Measurements from ENCODE around the gene MRNIP.
"Not testable (repeated sequence)": the region's sequence is repeated elsewhere in the genome, so short reads cannot be mapped to it uniquely, and the experiment has no call there.

The MRNIP gene

GRCh38 chr5:179872055-179872827, 13.6 kb upstream of the MRNIP start:
- ATAC-seq = no peak
- TF ChIP-seq ZFP3 (CRISPR knock-in tag; IDR thresholded peaks at IDR 0.05) (no peak), TCF4 (CRISPR knock-in tag; IDR thresholded peaks at IDR 0.05; ENCODE audit: borderline replicate concordance) (no peak), SNAI2 (CRISPR knock-in tag; IDR thresholded peaks at IDR 0.05) (no peak), ZNF565 (CRISPR knock-in tag; conservative IDR thresholded peaks at IDR 0.05; ENCODE audit: low read depth) (no peak), ZFP30 (CRISPR knock-in tag; IDR thresholded peaks at IDR 0.05) (no peak), ZNF70 (CRISPR knock-in tag; IDR thresholded peaks at IDR 0.05) (no peak), ISL1 (CRISPR knock-in tag; IDR thresholded peaks at IDR 0.05) (no peak), TOX (CRISPR knock-in tag; IDR thresholded peaks at IDR 0.05; ENCODE audit: borderline replicate concordance) (no peak), ZC3H10 (CRISPR knock-in tag; IDR thresholded peaks at IDR 0.05) (no peak), CREB5 (CRISPR knock-in tag; IDR thresholded peaks at IDR 0.05; ENCODE audit: low read depth) (no peak), CSDC2 (CRISPR knock-in tag; IDR thresholded peaks at IDR 0.05) (no peak), BACH2 (CRISPR knock-in tag; IDR thresholded peaks at IDR 0.05; ENCODE audit: borderline replicate concordance) (no peak), POU6F1 (CRISPR knock-in tag; IDR thresholded peaks at IDR 0.05; ENCODE audit: borderline replicate concordance, low read depth) (no peak)

- not testable (repeated sequence) for ATAC-seq
These were observed 12.9 kb upstream of the MRNIP start for GRCh38 chr5:179871533-179871932.

GRCh38 chr5:179870952-179871351, 12.3 kb upstream of the MRNIP start:
- no peak for TF ChIP-seq ZC3H10 (CRISPR knock-in tag; IDR thresholded peaks at IDR 0.05)
- no peak for TF ChIP-seq SNAI2 (CRISPR knock-in tag; IDR thresholded peaks at IDR 0.05)
- TF ChIP-seq ZFP30 (CRISPR knock-in tag; IDR thresholded peaks at IDR 0.05) = no peak
- TF ChIP-seq TCF4 (CRISPR knock-in tag; IDR thresholded peaks at IDR 0.05; ENCODE audit: borderline replicate concordance) = no peak
- TF ChIP-seq OSR1 (CRISPR knock-in tag; IDR thresholded peaks at IDR 0.05) = no peak
- no peak for TF ChIP-seq ESRRG (CRISPR knock-in tag; IDR thresholded peaks at IDR 0.05)
- TF ChIP-seq ZNF8 (CRISPR knock-in tag; IDR thresholded peaks at IDR 0.05) = no peak
- TF ChIP-seq BACH2 (CRISPR knock-in tag; IDR thresholded peaks at IDR 0.05; ENCODE audit: borderline replicate concordance) = no peak
- TF ChIP-seq ZNF70 (CRISPR knock-in tag; IDR thresholded peaks at IDR 0.05) = no peak
- TF ChIP-seq ISL1 (CRISPR knock-in tag; IDR thresholded peaks at IDR 0.05) = no peak
- no peak for TF ChIP-seq ZNF565 (CRISPR knock-in tag; conservative IDR thresholded peaks at IDR 0.05; ENCODE audit: low read depth)
- no peak for ATAC-seq

GRCh38 chr5:179870403-179870903, 11.8 kb upstream of the MRNIP start:
- peak; percentile 34 for ATAC-seq
- TF ChIP-seq ISL1 (CRISPR knock-in tag; IDR thresholded peaks at IDR 0.05) = no peak
- TF ChIP-seq ESRRG (CRISPR knock-in tag; IDR thresholded peaks at IDR 0.05) = no peak
- TF ChIP-seq ZFP30 (CRISPR knock-in tag; IDR thresholded peaks at IDR 0.05) = no peak
- no peak for TF ChIP-seq ZFP3 (CRISPR knock-in tag; IDR thresholded peaks at IDR 0.05)
- no peak for TF ChIP-seq TSHZ2 (CRISPR knock-in tag; IDR thresholded peaks at IDR 0.05)
- no peak for TF ChIP-seq ARNTL (CRISPR knock-in tag; IDR thresholded peaks at IDR 0.05; ENCODE audit: borderline replicate concordance, low read depth)
- no peak for TF ChIP-seq PPARA (CRISPR knock-in tag; IDR thresholded peaks at IDR 0.05; ENCODE audit: borderline replicate concordance)
- no peak for TF ChIP-seq PATZ1 (CRISPR knock-in tag; IDR thresholded peaks at IDR 0.05; ENCODE audit: borderline replicate concordance)
- no peak for TF ChIP-seq ZNF565 (CRISPR knock-in tag; conservative IDR thresholded peaks at IDR 0.05; ENCODE audit: low read depth)
- TF ChIP-seq GLIS3 (CRISPR knock-in tag; IDR thresholded peaks at IDR 0.05) = no peak
- no peak for TF ChIP-seq OSR1 (CRISPR knock-in tag; IDR thresholded peaks at IDR 0.05)
- TF ChIP-seq POU6F1 (CRISPR knock-in tag; IDR thresholded peaks at IDR 0.05; ENCODE audit: borderline replicate concordance, low read depth) = no peak
- no peak for TF ChIP-seq CSDC2 (CRISPR knock-in tag; IDR thresholded peaks at IDR 0.05)
- TF ChIP-seq CREB5 (CRISPR knock-in tag; IDR thresholded peaks at IDR 0.05; ENCODE audit: low read depth) = no peak
- TF ChIP-seq TOX (CRISPR knock-in tag; IDR thresholded peaks at IDR 0.05; ENCODE audit: borderline replicate concordance) = no peak
- TF ChIP-seq ZC3H10 (CRISPR knock-in tag; IDR thresholded peaks at IDR 0.05) = no peak
